ENCODE results near the gene JAG1.

The JAG1 gene

DNA sequence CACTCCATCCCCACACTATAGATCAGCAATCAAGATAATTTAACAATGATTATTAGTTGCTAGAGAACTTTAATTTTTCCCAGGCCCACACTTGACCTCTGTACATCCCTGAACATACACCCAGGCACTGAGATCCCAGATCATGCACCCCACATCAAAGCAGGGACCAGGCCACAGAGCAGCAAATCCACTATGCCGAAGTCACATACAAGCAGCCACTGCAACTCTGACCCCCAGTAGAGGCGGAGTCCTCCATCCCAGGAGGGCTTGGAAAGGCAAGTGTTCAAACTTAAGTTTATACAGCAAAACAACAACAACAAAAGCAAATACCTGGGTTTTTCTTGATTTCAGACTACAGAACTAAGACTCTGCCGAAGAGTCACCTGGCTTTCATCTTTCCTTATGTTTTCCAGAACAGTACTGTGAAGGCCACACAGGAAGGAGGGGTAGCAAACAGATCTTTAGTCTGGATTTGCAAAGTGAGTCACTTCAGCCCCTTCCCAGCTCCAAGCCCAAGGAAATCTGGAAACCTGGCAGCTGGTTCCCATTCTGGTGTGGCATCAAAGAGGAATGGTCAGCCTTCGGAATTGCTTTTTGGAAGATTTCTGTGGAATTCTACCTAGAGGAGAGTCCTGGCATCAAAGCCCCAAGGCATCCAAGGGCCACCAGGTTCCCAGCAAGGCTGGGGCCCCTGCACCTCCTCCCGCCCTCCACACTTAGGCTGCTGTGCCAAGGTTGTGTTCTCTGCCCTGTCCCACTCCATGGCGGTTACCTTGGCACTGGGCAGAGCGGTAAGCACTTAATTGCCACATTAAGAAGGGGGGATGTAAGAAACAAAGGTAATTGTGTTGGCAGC lies 7.3 kb downstream of the JAG1 start:
- Histone ChIP-seq H3K9ac (ENCODE audit: low read depth, low read length) (no peak overlapping the region), H3K36me3 (ENCODE audit: insufficient read depth, low read length) (no peaks in the 10 kb centered on the region), H3K9me3 (ENCODE audit: insufficient read depth, low read length, severe bottlenecking) (no peaks in the 10 kb centered on the region), H3K27ac (ENCODE audit: low read length) (no peak overlapping the region), H3K27me3 (ENCODE audit: insufficient read depth, low read length, poor library complexity) (no peaks in the 10 kb centered on the region), H4K20me1 (ENCODE audit: insufficient read depth, low read length) (no peaks in the 10 kb centered on the region), H3K4me3 (ENCODE audit: low read depth in 1 of 2, low read length in 2 of 2) (no peak overlapping the region), H3K79me2 (ENCODE audit: insufficient read depth, low read length) (no peaks in the 10 kb centered on the region), H3K4me2 (ENCODE audit: insufficient read depth, low read length) (no peak overlapping the region), H3K4me1 (ENCODE audit: insufficient read depth, low read length) (no peaks in the 10 kb centered on the region), H2AFZ (ENCODE audit: low read depth, low read length) (no peak overlapping the region)
- DNase-seq = no peak
- TF ChIP-seq EZH2 (IDR thresholded peaks at IDR 0.05; ENCODE audit: borderline replicate concordance, low read depth, low read length, severe bottlenecking) = no peak
- TF ChIP-seq, protein P1, sequence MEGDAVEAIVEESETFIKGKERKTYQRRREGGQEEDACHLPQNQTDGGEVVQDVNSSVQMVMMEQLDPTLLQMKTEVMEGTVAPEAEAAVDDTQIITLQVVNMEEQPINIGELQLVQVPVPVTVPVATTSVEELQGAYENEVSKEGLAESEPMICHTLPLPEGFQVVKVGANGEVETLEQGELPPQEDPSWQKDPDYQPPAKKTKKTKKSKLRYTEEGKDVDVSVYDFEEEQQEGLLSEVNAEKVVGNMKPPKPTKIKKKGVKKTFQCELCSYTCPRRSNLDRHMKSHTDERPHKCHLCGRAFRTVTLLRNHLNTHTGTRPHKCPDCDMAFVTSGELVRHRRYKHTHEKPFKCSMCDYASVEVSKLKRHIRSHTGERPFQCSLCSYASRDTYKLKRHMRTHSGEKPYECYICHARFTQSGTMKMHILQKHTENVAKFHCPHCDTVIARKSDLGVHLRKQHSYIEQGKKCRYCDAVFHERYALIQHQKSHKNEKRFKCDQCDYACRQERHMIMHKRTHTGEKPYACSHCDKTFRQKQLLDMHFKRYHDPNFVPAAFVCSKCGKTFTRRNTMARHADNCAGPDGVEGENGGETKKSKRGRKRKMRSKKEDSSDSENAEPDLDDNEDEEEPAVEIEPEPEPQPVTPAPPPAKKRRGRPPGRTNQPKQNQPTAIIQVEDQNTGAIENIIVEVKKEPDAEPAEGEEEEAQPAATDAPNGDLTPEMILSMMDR (IDR thresholded peaks at IDR 0.05; ENCODE audit: borderline replicate concordance, extremely low read depth, low read length, poor library complexity, severe bottlenecking) = no peak
- ATAC-seq (ENCODE audit: insufficient read depth, low read depth) = no peak

DNA sequence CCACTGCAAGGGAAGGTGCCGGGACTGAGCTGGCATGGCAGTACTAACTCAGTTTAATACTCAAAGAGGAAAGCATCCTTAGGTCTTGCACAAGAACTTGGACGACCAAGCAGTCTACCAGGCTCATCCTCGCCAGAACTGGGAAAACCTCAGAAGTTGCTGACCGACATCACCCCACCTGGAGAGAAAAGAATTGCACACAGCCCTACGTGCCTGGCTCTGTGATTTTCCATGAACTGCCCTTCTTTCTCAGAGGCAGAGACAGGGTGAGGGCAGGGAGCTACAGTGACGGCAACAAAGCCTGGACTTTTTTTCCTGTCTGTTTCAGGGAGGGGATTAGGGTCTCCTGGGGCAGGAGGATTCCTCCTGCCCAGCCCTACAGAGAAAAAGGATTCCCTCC lies 8.0 kb downstream of the JAG1 start:
- no peak for TF ChIP-seq EZH2 (IDR thresholded peaks at IDR 0.05; ENCODE audit: borderline replicate concordance, low read depth, low read length, severe bottlenecking)
- TF ChIP-seq, protein P1 (IDR thresholded peaks at IDR 0.05; ENCODE audit: borderline replicate concordance, extremely low read depth, low read length, poor library complexity, severe bottlenecking) = no peak
- no peaks in the 10 kb centered on the region for H3K79me2 ChIP-seq (ENCODE audit: insufficient read depth, low read length)
- DNase-seq = no peak

DNA sequence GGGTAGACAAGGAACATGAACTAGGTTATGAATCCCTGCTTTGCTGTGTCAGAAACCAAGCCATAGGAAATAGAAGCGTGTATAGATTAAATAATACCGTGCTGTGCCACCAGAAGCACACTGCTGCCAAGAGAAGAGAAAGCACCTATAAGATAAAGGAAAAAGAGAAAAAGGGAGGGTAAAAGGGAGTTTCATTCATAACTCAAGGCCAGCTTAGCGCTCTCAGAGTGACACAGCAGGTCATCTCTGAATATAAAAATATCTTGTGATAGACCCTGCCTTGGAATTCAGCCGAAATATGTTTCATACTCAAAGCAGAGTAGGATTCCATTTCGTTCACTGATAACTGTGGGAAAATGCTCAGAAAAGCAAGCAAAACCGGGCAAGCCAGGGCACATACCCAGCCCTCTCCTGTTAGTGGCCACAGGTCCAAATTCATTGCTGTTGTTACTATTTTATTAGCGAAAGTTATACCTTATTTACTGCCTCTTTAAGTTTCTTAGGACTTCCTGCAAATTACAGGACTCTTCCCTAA lies 8.7 kb downstream of the JAG1 start:
- no peaks in the 10 kb centered on the region for H3K27me3 ChIP-seq (ENCODE audit: insufficient read depth, low read length, poor library complexity)
- no peak overlapping the region for H3K4me2 ChIP-seq (ENCODE audit: insufficient read depth, low read length)
- no peak for TF ChIP-seq EZH2 (IDR thresholded peaks at IDR 0.05; ENCODE audit: borderline replicate concordance, low read depth, low read length, severe bottlenecking)
- TF ChIP-seq, protein P1 (IDR thresholded peaks at IDR 0.05; ENCODE audit: borderline replicate concordance, extremely low read depth, low read length, poor library complexity, severe bottlenecking) = no peak
- H3K9me3 ChIP-seq (ENCODE audit: insufficient read depth, low read length, severe bottlenecking) = no peaks in the 10 kb centered on the region
- no peak overlapping the region for H2AFZ ChIP-seq (ENCODE audit: low read depth, low read length)
- H3K9ac ChIP-seq (ENCODE audit: low read depth, low read length) = no peak overlapping the region
- no peaks in the 10 kb centered on the region for H4K20me1 ChIP-seq (ENCODE audit: insufficient read depth, low read length)
- H3K4me1 ChIP-seq (ENCODE audit: insufficient read depth, low read length) = no peaks in the 10 kb centered on the region
- H3K27ac ChIP-seq (ENCODE audit: low read length) = no peak overlapping the region
- no peaks in the 10 kb centered on the region for H3K36me3 ChIP-seq (ENCODE audit: insufficient read depth, low read length)
- ATAC-seq (ENCODE audit: insufficient read depth, low read depth) (no peak), DNase-seq (no peak)
- H3K4me3 ChIP-seq (ENCODE audit: low read depth in 1 of 2, low read length in 2 of 2) = no peak overlapping the region
- no peaks in the 10 kb centered on the region for H3K79me2 ChIP-seq (ENCODE audit: insufficient read depth, low read length)

More for the DNA sequence above, 8.0 kb downstream of the JAG1 start:
- Histone ChIP-seq H3K9ac (ENCODE audit: low read depth, low read length) (no peak overlapping the region), H4K20me1 (ENCODE audit: insufficient read depth, low read length) (no peaks in the 10 kb centered on the region), H3K4me3 (ENCODE audit: low read depth in 1 of 2, low read length in 2 of 2) (no peak overlapping the region), H3K36me3 (ENCODE audit: insufficient read depth, low read length) (no peaks in the 10 kb centered on the region), H3K4me2 (ENCODE audit: insufficient read depth, low read length) (no peak overlapping the region), H3K27me3 (ENCODE audit: insufficient read depth, low read length, poor library complexity) (no peaks in the 10 kb centered on the region), H3K9me3 (ENCODE audit: insufficient read depth, low read length, severe bottlenecking) (no peaks in the 10 kb centered on the region), H3K4me1 (ENCODE audit: insufficient read depth, low read length) (no peaks in the 10 kb centered on the region), H2AFZ (ENCODE audit: low read depth, low read length) (no peak overlapping the region), H3K27ac (ENCODE audit: low read length) (no peak overlapping the region)
- ATAC-seq (ENCODE audit: insufficient read depth, low read depth) = no peak
